Erythroblast (primary cell): ENCODE data around the gene TNFRSF14.
A peak's percentile ranks its signal among the peaks of the same experiment; 100 is the strongest.

Experiments used
- DNase-seq, 2 experiments: peaks; one replicate each; lab custom pipeline; 2025; lab: John Stamatoyannopoulos, UW
- GATA1 ChIP-seq: IDR thresholded peaks from 2 replicates; pipeline ENCODE4 v1.6.1; 2011; ENCODE audit warnings: low read depth, mild to moderate bottlenecking, control low read depth, low read length, moderate library complexity
- POLR2A ChIP-seq: IDR thresholded peaks from 2 replicates; pipeline ENCODE4 v1.6.1; 2011; ENCODE audit warnings: mild to moderate bottlenecking, low read length

Gene TNFRSF14

DNA sequence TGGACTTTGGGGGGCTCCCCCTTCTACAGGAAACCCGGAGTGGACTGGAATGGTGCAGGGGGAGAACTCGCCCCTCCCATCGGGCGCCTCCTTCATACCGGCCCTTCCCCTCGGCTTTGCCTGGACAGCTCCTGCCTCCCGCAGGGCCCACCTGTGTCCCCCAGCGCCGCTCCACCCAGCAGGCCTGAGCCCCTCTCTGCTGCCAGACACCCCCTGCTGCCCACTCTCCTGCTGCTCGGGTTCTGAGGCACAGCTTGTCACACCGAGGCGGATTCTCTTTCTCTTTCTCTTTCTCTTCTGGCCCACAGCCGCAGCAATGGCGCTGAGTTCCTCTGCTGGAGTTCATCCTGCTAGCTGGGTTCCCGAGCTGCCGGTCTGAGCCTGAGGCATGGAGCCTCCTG is at the start of gene TNFRSF14:
Gene TNFRSF14 (plus strand): TSS at position 95 of the 401 bp plus-strand sequence. CDS start 294 bp downstream, at position 389.
- peak; percentile 72 to 85 for DNase-seq
- TF ChIP-seq POLR2A (peak; percentile 58), GATA1 (no peak)

DNA sequence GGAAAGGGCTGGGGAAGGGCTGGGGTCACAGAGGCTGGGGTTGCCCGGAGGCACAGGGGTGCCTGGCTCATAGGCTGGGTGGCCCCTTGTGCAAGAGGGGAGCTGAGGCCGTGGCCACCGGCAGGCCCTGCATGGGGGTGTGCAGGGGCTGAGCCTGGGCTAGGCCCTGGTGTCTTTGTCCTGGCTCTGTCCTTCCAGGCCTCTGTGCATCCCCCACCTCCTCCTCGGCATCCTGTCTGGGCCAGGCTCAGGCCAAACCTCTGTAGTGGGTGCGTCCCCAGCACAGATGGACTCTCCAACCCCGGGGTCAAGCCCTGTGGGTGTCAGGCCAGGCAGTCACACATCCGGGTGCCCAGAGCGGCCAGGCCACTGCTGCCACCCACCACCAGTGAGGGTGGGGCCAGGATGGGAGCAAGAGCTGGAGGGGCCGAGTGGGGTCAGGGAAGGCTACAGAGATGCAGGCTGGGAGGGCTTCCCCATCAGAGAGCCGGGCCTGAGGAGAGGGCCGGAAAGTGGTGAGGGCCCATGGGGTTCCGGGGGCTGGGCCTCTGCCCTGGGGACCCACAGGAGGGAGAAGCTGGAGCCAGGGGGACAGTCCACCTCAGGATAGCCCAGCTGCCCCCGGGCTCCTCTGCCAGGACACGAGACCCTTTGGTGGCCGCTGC is 49.1 kb upstream of the TNFRSF14 start:
- TF ChIP-seq POLR2A (no peak), GATA1 (no peak)

DNA sequence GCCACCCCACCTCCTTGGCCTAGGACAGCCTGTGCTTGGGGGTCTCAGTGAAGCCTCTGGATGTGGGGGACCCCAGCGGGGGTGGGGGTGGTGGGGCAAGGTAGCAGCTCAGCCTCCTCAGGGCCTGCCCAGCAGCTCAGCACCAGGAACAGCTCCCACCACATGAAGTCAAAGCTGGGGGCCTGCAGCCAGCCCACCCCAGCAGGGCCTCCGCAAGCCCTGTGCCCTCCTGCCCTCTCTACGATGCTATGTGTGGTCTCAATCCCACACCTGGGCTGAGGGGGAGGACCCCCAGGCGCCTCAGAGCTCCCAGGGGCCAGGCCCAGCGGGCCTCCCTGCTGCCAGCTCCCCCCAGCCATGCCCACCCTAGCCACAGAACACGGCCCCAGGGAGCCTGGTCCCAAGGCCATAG is 48.4 kb upstream of the TNFRSF14 start:
- TF ChIP-seq POLR2A (no peak), GATA1 (no peak)
- DNase-seq, result no peak

More for the DNA sequence above, 49.1 kb upstream of the TNFRSF14 start:
- no peak for DNase-seq

GRCh38 chr1:2508180-2508579 is 48.0 kb upstream of the TNFRSF14 start:
- TF ChIP-seq GATA1 (no peak), POLR2A (no peak)
- no peak for DNase-seq

GRCh38 chr1:2508751-2509150 is 47.4 kb upstream of the TNFRSF14 start:
- no peak for DNase-seq
- no peak for TF ChIP-seq GATA1
- no peak for TF ChIP-seq POLR2A

- TF ChIP-seq GATA1 (no peak), POLR2A (no peak)
- no peak for DNase-seq
Measured at GRCh38 chr1:2509589-2509988, 46.6 kb upstream of the TNFRSF14 start.

DNA sequence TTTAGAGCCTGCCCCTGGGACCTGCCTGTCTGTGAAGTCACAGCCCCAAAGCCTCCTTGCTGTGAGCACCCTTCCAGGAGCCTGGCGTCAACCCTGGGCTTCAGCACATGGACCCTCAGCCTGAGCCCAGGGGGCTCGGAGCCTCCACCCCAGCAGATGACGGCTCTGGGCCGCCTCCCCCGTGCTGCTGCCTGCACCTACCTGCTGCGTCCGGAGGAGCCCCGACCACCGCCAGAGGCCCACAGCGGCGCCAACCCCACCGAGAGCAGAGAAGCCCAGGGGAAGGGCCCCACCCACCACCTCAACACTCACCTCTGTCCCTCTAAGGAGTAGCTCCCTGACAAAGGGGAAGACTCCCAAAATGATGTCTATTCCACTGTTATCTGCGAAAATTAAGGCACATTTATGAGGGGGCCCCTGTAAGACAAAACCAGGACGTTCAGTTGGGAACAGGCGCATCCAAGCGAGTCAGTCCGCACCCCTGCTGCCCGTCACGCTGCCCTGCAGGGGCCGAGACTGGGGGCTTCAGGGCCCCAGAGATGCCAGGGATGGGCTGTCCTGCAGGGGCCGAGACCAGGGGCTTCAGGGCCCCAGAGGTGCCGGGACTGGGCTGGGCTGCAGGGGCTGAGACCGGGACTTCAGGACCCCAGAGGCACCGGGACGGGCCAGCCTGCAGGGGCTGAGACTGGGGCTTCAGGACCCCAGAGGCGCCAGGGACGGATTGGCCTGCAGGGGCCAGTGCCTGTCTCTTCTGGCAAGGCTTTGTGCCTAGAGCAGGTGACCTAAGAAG is 45.6 kb upstream of the TNFRSF14 start:
- DNase-seq, result no peak
- TF ChIP-seq POLR2A (no peak), GATA1 (no peak)

DNA sequence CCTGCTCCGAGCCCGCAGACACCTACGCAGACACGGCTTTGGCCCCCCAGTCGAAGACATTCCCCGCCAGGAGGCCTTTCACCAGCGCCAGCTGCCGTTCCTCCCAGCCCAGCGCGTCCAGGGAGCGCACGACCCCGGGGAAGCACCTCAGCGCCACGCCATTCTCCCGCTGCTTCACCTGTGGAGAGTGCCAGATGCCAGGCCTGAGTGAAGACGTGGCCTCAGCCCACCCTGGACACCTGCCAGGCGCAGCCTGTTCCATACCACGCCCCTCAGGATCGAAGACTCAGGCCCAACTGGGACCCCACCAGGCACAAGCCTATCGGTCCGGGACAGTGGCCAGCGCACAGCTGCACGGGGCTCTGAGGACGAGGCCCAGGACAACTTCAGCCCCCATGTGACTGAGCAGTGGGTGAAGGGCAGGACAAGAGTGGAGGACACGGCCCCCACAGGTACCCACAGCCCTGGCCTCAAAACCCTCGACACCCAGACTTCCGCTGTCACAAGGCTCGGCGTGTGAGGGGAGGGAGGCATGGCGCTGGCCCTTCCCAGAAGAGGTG is 43.2 kb upstream of the TNFRSF14 start:
- DNase-seq, result no peak
- no peak for TF ChIP-seq POLR2A
- TF ChIP-seq GATA1, result no peak

DNA sequence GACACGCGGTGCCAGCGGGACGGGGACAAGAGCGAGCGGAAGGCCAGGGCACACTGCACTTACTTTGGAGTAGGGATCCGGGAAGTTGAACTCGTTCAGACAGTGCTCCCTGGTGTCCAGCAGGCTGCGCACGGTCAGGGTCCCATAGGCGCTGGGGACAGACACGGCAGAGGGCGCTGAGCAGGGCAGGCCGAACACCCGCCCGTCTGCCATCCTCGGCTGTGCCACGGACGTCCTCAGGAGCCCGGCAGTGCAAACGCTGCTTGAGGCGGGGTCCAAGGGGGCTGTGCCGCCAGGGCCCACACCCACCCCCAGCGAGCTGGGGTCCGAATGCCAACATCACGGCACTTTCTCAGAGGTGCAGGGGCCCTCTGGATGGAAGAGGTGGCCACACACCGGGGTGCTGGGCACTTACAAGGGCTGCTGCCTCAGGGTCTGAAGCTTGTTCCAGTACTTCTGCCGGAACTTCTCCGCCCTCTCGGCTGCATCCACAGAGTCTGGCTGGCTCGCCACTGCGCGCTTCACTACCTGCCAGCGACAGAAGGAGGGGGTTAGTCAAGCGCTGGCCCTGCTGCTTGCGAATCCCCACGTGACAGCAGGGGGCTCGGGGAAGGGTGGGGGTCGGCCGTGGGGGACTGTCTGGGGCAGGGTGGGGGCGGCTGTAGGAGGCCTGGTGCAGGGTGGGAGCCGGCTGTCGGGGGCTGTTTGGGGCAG is 42.1 kb upstream of the TNFRSF14 start:
- TF ChIP-seq POLR2A (no peak), GATA1 (no peak)
- no peak for DNase-seq

GRCh38 chr1:2514863-2515762 is 41.1 kb upstream of the TNFRSF14 start:
- DNase-seq, result no peak
- no peak for TF ChIP-seq GATA1
- no peak for TF ChIP-seq POLR2A

DNA sequence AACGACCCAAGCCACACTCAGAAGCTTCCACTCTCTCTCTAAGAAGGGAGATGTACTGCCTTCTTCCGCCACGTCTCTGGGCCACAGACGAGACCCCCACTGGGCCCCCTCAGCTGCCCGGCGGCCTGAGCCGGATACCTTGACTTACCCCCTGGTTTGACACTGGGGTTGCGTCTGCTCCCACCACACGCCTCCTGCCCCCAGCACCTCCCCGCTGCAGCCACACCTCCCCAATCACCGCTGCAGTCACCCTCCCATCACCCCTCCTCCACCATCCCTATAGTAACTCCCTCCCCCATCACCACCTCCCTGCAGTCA is 40.4 kb upstream of the TNFRSF14 start:
- no peak for TF ChIP-seq POLR2A
- TF ChIP-seq GATA1, result no peak

GRCh38 chr1:2516124-2516523 is 40.0 kb upstream of the TNFRSF14 start:
- TF ChIP-seq POLR2A (no peak), GATA1 (no peak)
- DNase-seq, result no peak

More for the DNA sequence above, 40.4 kb upstream of the TNFRSF14 start:
- DNase-seq, result no peak

- DNase-seq, result no peak
- TF ChIP-seq GATA1 (no peak), POLR2A (no peak)
Measured at GRCh38 chr1:2516946-2517345, 39.2 kb upstream of the TNFRSF14 start.
